ENCODE data around the gene COG8. TPM values are rescaled to one million over a fixed set of nuclear protein-coding genes. Genes with fewer than 3 reads are reported as not detected.

COG8 gene
- total RNA-seq, 4 donors from 2014 or later: 41.2 to 56.5 (median 52.1) TPM

- no peaks in the 10 kb centered on the region for H3K27me3 ChIP-seq
- H3K4me1 ChIP-seq: peaks cover 46 to 52% of the 10 kb centered on the region in 2 donors
- intact Hi-C loops (cut with DNase I; ENCODE audit: low total_unique reads): loop anchor here (1.0 kb wide), 2 partner anchors 9 to 19 kb away; partner anchors contain the start of genes COG8, NIP7 and VPS4A
- TF ChIP-seq CTCF (IDR thresholded peaks at IDR 0.05 in 4 of 5, conservative IDR thresholded peaks at IDR 0.05 in 1 of 5) (peak in 1 of 5 experiments; percentile 22), POLR2A (IDR thresholded peaks at IDR 0.05) (peak; percentile 71 to 84)
- H3K27ac ChIP-seq: peak within 1 kb of the TSS; percentile 82 to 99 (median 95)
- DNase-seq (peak; percentile 89), ATAC-seq (peak; percentile 86 to 93)
- H3K36me3 ChIP-seq: peaks cover 0 to 40% of the 10 kb centered on the region in 2 donors
- peak within 1 kb of the TSS; percentile 73 to 100 (median 93) for H3K4me3 ChIP-seq
- in situ Hi-C loops (cut with MboI; ENCODE audit: low sequenced_read_pairs in 4 of 4): no loop called here
- H3K9me3 ChIP-seq: no peaks in the 10 kb centered on the region
Measured at GRCh38 chr16:69330286-69331109, 8.9 kb downstream of the COG8 start, which contains the start of gene PDF. Gene PDF (minus strand): TSS chr16:69330588. CDS start chr16:69330570, 18 bp downstream.

- H3K4me3 ChIP-seq: peak overlapping the region; percentile 73 to 100 (median 93)
- in situ Hi-C loops (cut with MboI; ENCODE audit: low sequenced_read_pairs in 4 of 4) (no loop called here), intact Hi-C loops (cut with DNase I; ENCODE audit: low total_unique reads) (loop anchor here (1.0 kb wide), 2 partner anchors 10 to 18 kb away; partner anchors contain the start of genes COG8, NIP7 and VPS4A)
- H3K36me3 ChIP-seq: peaks cover 0 to 31% of the 10 kb centered on the region in 2 donors
- DNase-seq (no peak), ATAC-seq (peak; percentile 34 to 42)
- H3K27ac ChIP-seq: peak overlapping the region; percentile 82 to 99 (median 95)
- no peak for TF ChIP-seq CTCF (IDR thresholded peaks at IDR 0.05 in 4 of 5, conservative IDR thresholded peaks at IDR 0.05 in 1 of 5)
- no peak for TF ChIP-seq POLR2A (IDR thresholded peaks at IDR 0.05)
- peaks cover 49 to 61% of the 10 kb centered on the region in 2 donors for H3K4me1 ChIP-seq
- H3K27me3 ChIP-seq: no peaks in the 10 kb centered on the region
- no peaks in the 10 kb centered on the region for H3K9me3 ChIP-seq
Measured at GRCh38 chr16:69329369-69330285, 9.7 kb downstream of the COG8 start.

- ATAC-seq: peak in 1 of 2 donors; percentile 19
- Histone ChIP-seq H3K4me3 (peak overlapping the region; percentile 73 to 100 (median 93)), H3K27ac (peak overlapping the region; percentile 82 to 99 (median 95)), H3K27me3 (no peaks in the 10 kb centered on the region), H3K9me3 (no peaks in the 10 kb centered on the region), H3K36me3 (peaks cover 0 to 29% of the 10 kb centered on the region in 2 donors), H3K4me1 (peaks cover 54 to 65% of the 10 kb centered on the region in 2 donors)
- no peak for TF ChIP-seq POLR2A (IDR thresholded peaks at IDR 0.05)
- intact Hi-C loops (cut with DNase I; ENCODE audit: low total_unique reads) (no loop called here), in situ Hi-C loops (cut with MboI; ENCODE audit: low sequenced_read_pairs in 4 of 4) (no loop called here)
- DNase-seq: no peak
Measured at GRCh38 chr16:69328854-69329316, 10.5 kb downstream of the COG8 start.

- Histone ChIP-seq H3K27me3 (no peaks in the 10 kb centered on the region), H3K27ac (peak overlapping the region; percentile 82 to 99 (median 95)), H3K4me3 (peak overlapping the region in 2 of 4 donors; percentile 8 to 100), H3K36me3 (peaks cover 0 to 28% of the 10 kb centered on the region in 2 donors), H3K9me3 (no peaks in the 10 kb centered on the region), H3K4me1 (peaks cover 54 to 72% of the 10 kb centered on the region in 2 donors)
- no peak for DNase-seq
- no peak for ATAC-seq
- TF ChIP-seq POLR2A (IDR thresholded peaks at IDR 0.05) (no peak), CTCF (IDR thresholded peaks at IDR 0.05 in 4 of 5, conservative IDR thresholded peaks at IDR 0.05 in 1 of 5) (no peak)
- in situ Hi-C loops (cut with MboI; ENCODE audit: low sequenced_read_pairs in 4 of 4) (no loop called here), intact Hi-C loops (cut with DNase I; ENCODE audit: low total_unique reads) (no loop called here)
Measured at GRCh38 chr16:69327585-69328310, 11.6 kb downstream of the COG8 start.

All from gastrocnemius medialis (tissue), 4 donors.